ENCODE measurements around the gene ATP2B2.

GRCh38 chr3:10304905-10305304 is 200.5 kb downstream of the ATP2B2 start:
- no peak for TF ChIP-seq POLR2A (IDR thresholded peaks at IDR 0.05; ENCODE audit: extremely low read depth, insufficient read length)
- TF ChIP-seq, protein P1, sequence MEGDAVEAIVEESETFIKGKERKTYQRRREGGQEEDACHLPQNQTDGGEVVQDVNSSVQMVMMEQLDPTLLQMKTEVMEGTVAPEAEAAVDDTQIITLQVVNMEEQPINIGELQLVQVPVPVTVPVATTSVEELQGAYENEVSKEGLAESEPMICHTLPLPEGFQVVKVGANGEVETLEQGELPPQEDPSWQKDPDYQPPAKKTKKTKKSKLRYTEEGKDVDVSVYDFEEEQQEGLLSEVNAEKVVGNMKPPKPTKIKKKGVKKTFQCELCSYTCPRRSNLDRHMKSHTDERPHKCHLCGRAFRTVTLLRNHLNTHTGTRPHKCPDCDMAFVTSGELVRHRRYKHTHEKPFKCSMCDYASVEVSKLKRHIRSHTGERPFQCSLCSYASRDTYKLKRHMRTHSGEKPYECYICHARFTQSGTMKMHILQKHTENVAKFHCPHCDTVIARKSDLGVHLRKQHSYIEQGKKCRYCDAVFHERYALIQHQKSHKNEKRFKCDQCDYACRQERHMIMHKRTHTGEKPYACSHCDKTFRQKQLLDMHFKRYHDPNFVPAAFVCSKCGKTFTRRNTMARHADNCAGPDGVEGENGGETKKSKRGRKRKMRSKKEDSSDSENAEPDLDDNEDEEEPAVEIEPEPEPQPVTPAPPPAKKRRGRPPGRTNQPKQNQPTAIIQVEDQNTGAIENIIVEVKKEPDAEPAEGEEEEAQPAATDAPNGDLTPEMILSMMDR (IDR thresholded peaks at IDR 0.05; ENCODE audit: low read depth, low read length), result no peak
